ENCODE measurements around the gene PXMP4. TPM values are rescaled to one million over a fixed set of nuclear protein-coding genes. Genes with fewer than 3 reads are reported as not detected.

PXMP4 gene
- total RNA-seq, 2 experiments from 2014 or later, result 8.8 to 10.2 TPM

DNA sequence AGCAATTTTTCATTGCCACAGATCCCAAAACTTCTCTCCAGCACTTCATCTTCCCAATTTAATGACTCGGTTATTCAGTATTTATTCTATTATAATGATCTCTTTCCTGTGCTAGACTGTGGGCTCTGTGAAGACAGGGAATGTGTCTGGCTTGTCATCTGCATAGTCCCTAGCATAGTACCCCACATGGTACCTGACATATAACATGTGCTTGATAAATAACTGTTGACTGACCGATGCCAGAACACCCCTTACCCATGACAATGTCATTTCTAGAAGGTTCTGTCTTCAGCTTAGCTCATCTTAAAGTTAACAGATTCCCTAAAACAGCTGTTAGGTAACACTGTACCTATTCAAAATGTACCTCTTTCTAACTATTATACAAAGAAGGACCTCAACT, 3.6 kb downstream of the PXMP4 start:
- Mint-ChIP-seq H3K4me3 (no peak overlapping the region), H3K9me3 (ENCODE audit: low read depth) (peaks cover 2% of the 10 kb centered on the region), H3K4me1 (peaks cover 18% of the 10 kb centered on the region), H3K27me3 (no peaks in the 10 kb centered on the region), H3K27ac (no peak overlapping the region), H3K36me3 (ENCODE audit: low read depth) (peaks cover 6% of the 10 kb centered on the region)
- ChIA-PET CTCF (no interaction called here), POLR2A (no interaction called here)
- ATAC-seq (no peak), DNase-seq (no peak)
- intact Hi-C loops (cut with DNase I, micrococcal nuclease), result no loop called here

DNA sequence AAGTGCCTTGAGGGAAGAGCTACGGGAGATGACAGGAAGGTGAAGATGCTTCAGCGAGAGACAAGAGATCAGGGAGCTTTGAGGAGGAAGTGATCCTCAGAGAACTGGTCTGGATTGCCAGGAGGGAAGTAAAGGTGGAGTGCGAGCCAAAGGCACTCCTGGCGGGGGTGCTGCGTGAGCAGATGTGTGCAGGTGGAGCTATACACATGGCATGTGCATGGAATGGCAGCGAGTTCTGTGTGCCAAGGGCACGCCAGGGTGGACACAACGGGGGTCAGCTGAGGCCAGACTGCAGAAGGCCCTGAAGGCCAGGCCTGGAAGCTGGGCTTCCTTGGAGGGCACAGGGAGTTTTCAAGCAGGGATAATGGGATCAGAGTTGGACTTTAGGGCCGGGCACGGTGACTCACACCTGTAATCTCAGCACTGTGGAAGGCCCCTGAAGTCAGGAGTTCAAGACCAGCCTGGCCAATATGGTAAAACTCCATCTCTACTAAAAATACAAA, 6.2 kb downstream of the PXMP4 start:
- no peaks in the 10 kb centered on the region for H3K27me3 Mint-ChIP-seq
- H3K9me3 Mint-ChIP-seq (ENCODE audit: low read depth), result no peaks in the 10 kb centered on the region
- ChIA-PET POLR2A (no interaction called here), CTCF (interaction anchor here (0.6 kb wide), 2 partner anchors 95 to 356 kb away, joined by 3 read pairs; no protein-coding TSS in a partner anchor)
- no peak overlapping the region for H3K4me3 Mint-ChIP-seq
- H3K27ac Mint-ChIP-seq, result no peak overlapping the region
- intact Hi-C loops (cut with DNase I, micrococcal nuclease), result no loop called here
- peaks cover 16% of the 10 kb centered on the region for H3K4me1 Mint-ChIP-seq
- DNase-seq (no peak), ATAC-seq (no peak)
- peaks cover 14% of the 10 kb centered on the region for H3K36me3 Mint-ChIP-seq (ENCODE audit: low read depth)

DNA sequence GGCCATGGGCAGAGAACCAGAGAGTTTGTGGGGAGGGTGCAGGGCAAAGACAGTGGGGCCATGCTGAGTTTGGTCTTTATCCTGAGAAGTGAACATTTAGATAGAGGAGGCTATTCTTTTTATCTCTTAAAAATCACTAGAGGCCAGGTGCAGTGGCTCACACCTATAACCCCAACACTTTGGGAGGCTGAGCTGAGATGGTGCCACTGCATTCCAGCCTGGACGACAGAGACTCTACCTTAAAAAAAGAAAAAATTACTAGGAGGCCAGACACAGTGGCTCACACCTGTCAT, 8.7 kb downstream of the PXMP4 start:
- ATAC-seq (no peak), DNase-seq (no peak)
- ChIA-PET POLR2A (no interaction called here), CTCF (no interaction called here)
- Mint-ChIP-seq H3K27ac (no peak overlapping the region), H3K4me1 (peaks cover 12% of the 10 kb centered on the region), H3K36me3 (ENCODE audit: low read depth) (peaks cover 16% of the 10 kb centered on the region), H3K27me3 (no peaks in the 10 kb centered on the region), H3K4me3 (no peak overlapping the region), H3K9me3 (ENCODE audit: low read depth) (no peaks in the 10 kb centered on the region)
- intact Hi-C loops (cut with DNase I, micrococcal nuclease), result no loop called here

DNA sequence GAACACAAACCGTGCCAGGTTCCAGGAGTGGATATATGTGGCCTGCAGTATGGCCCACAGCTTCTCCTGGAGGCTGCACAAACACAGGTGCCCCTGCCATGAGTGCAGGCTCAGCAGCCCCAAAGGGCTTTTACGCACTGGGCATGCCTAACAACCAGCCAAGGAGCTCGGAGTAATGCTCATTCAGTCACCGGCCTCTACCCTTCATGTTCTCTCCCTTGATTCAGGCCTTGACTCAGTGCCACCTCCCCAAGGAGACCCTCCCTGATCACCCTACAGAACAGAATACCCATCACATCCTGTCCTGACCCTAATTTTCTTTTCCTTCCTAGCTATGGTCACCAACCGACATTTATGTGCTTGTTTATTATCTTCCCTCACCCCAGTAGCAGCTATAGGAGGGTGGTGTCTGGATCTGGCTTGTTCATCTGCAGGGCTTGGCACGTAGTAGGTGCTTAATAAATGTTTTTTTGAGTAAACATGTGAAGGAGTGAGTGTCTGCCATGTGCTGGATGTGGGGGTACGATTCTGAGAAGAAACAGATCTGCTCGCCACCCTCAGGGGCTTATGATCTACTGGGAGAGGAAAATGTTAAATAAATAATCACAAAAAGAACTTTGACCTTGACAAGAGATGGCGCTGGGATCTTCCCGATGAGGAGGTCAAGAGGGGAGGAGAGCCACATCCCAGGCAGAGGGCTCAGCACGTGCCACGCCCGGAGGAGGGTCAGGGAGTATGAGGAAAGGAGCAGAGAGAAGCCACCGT, 9.2 kb downstream of the PXMP4 start:
- H3K4me1 Mint-ChIP-seq, result peaks cover 12% of the 10 kb centered on the region
- DNase-seq, result no peak
- no peaks in the 10 kb centered on the region for H3K9me3 Mint-ChIP-seq (ENCODE audit: low read depth)
- POLR2A ChIA-PET, result no interaction called here
- H3K27ac Mint-ChIP-seq, result no peak overlapping the region
- H3K27me3 Mint-ChIP-seq, result no peaks in the 10 kb centered on the region
- H3K36me3 Mint-ChIP-seq (ENCODE audit: low read depth), result peaks cover 16% of the 10 kb centered on the region
- H3K4me3 Mint-ChIP-seq, result no peak overlapping the region
- intact Hi-C loops (cut with DNase I, micrococcal nuclease), result no loop called here
- CTCF ChIA-PET, result interaction anchor here (0.6 to 0.8 kb wide), 2 partner anchors 448 to 1644 kb away, joined by 3 to 4 read pairs; no protein-coding TSS in a partner anchor
- ATAC-seq, result no peak

DNA sequence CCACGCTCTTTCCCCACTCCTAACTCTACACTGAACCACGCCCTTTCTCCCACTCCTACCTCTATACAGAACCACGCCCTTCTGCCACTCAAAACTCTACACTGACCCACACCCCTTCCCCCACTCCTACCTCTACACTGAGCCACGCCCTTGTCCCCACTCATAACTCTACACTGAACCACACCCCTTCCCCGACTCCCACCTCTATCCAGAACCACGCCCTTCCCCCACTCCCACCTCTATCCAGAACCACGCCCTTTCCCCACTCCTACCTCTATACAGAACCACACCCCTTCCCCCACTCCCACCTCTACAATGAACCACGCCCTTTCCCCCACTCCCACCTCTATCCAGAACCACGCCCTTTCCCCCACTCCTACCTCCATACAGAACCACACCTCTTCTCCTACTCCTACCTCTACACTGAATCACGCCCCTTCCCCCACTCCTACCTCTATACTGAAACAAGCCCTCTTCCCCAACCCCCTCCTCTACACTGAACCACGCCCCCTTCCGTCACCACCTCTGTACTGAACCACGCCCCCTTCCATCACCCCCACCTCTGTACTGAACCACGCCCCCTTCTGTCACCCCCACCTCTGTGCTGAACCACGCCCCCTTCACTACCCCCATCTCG, 10.1 kb downstream of the PXMP4 start:
- peak; percentile 50 for ATAC-seq
- Mint-ChIP-seq H3K36me3 (ENCODE audit: low read depth) (peaks cover 16% of the 10 kb centered on the region), H3K4me3 (no peak overlapping the region), H3K27ac (peak overlapping the region; percentile 19), H3K27me3 (no peaks in the 10 kb centered on the region), H3K9me3 (ENCODE audit: low read depth) (no peaks in the 10 kb centered on the region), H3K4me1 (peaks cover 12% of the 10 kb centered on the region)
- no peak for DNase-seq
- CTCF ChIA-PET, result no interaction called here
- intact Hi-C loops (cut with DNase I, micrococcal nuclease), result loop anchor here in 1 of 2 experiments (1.0 kb wide), 1 partner anchor 20 kb away; no protein-coding TSS in a partner anchor
- POLR2A ChIA-PET, result interaction anchor here (1.2 kb wide), 1 partner anchor 10 kb away, joined by 4 read pairs; the partner anchor contains the start of gene PXMP4

DNA sequence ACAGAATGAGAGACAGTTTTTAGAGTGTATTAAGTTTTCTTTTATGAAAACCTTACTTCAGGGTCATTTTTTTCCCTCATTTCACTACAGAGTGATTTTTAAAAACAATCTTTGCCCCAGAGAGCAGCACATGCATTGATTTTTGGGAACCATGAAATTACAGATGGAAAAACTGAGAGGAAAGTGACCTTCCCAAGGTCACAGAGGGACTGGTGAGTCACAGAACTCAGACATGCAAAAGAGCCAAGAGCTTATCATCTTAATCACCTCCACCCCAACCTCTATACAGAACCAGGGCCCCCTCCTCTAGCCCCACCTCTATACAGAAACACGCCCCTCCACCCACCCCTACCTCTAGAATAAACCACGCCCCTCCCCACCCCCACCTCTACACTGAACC, 10.7 kb downstream of the PXMP4 start:
- Mint-ChIP-seq H3K36me3 (ENCODE audit: low read depth) (peaks cover 16% of the 10 kb centered on the region), H3K4me3 (no peak overlapping the region), H3K27me3 (no peaks in the 10 kb centered on the region), H3K9me3 (ENCODE audit: low read depth) (no peaks in the 10 kb centered on the region), H3K4me1 (peaks cover 12% of the 10 kb centered on the region), H3K27ac (peak overlapping the region; percentile 74)
- DNase-seq (peak; percentile 43), ATAC-seq (peak; percentile 84)
- intact Hi-C loops (cut with DNase I, micrococcal nuclease), result loop anchor here in 1 of 2 experiments (1.0 kb wide), 1 partner anchor 19 kb away; no protein-coding TSS in a partner anchor
- ChIA-PET POLR2A (interaction anchor here (0.6 to 1.2 kb wide), 2 partner anchors 11 to 13 kb away, joined by 3 to 4 read pairs; partner anchors contain the start of gene PXMP4), CTCF (interaction anchor here (0.6 kb wide), 1 partner anchor 22 kb away, joined by 3 read pairs; no protein-coding TSS in a partner anchor)

DNA sequence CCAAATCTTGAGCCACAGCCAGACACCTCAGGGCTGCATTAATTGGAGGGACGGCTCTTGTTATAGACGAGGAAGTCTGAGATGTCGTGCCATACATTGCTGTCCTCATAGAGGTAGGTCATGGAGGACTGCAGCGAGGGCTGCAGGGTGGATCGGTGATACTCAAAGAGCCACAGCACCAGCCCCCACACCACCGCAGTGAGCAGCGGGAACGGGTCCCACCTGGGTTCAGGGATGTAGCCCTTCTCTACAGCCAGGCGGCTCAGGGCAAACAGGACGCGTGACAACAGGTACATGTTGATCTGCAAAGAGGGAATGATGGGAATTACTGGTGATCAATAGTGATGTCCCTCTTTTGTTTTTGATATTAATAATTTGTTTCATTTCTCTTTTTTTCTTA, 12.4 kb downstream of the PXMP4 start:
- Mint-ChIP-seq H3K9me3 (ENCODE audit: low read depth) (no peaks in the 10 kb centered on the region), H3K27me3 (no peaks in the 10 kb centered on the region), H3K4me3 (no peak overlapping the region), H3K36me3 (ENCODE audit: low read depth) (peaks cover 12% of the 10 kb centered on the region), H3K27ac (no peak overlapping the region), H3K4me1 (peaks cover 12% of the 10 kb centered on the region)
- ChIA-PET POLR2A (no interaction called here), CTCF (no interaction called here)
- ATAC-seq (no peak), DNase-seq (no peak)
- intact Hi-C loops (cut with DNase I, micrococcal nuclease), result no loop called here

DNA sequence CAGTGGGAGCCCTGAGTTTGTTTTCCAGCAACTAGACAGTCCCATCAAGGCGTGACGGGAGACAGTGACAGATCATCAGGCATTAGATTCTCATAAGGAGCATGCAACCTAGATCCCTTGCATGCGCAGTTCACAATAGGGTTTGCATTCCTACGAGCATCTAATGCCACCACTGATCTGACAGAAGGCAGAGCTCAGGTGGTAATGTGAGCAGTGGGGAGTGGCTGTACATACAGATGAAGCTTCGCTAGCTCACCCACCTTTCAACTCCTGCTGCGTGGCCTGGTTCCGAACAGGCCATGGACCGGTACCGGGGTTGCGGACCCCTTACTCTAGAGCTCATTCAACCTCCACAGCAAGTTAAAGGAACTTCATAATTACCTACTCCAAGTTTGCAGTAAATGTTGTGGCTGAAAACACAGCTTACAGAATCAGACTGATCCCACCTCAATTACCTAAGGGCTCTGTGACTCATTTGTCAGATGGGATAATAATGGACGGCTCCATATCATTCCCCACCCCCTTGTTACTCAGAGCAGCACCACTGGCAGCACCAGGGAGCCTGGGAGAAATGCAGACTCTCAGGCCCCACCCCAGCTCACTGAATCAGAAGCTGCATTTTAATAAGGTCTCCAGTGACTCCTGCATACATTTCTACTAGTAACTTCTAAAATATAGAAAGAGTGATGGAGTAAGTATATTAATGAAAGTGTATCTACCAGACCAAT, 15.7 kb downstream of the PXMP4 start:
- Mint-ChIP-seq H3K36me3 (ENCODE audit: low read depth) (peaks cover 3% of the 10 kb centered on the region), H3K27ac (no peak overlapping the region), H3K4me1 (peaks cover 4% of the 10 kb centered on the region), H3K27me3 (no peaks in the 10 kb centered on the region), H3K9me3 (ENCODE audit: low read depth) (no peaks in the 10 kb centered on the region), H3K4me3 (no peak overlapping the region)
- intact Hi-C loops (cut with DNase I, micrococcal nuclease), result no loop called here
- ChIA-PET POLR2A (interaction anchor here (0.6 to 0.7 kb wide), 3 partner anchors 15 to 85 kb away, joined by 3 to 4 read pairs (median 3); no protein-coding TSS in a partner anchor), CTCF (interaction anchor here (0.6 kb wide), 1 partner anchor 16 kb away, joined by 3 read pairs; no protein-coding TSS in a partner anchor)
- ATAC-seq, result no peak
- no peak for DNase-seq

DNA sequence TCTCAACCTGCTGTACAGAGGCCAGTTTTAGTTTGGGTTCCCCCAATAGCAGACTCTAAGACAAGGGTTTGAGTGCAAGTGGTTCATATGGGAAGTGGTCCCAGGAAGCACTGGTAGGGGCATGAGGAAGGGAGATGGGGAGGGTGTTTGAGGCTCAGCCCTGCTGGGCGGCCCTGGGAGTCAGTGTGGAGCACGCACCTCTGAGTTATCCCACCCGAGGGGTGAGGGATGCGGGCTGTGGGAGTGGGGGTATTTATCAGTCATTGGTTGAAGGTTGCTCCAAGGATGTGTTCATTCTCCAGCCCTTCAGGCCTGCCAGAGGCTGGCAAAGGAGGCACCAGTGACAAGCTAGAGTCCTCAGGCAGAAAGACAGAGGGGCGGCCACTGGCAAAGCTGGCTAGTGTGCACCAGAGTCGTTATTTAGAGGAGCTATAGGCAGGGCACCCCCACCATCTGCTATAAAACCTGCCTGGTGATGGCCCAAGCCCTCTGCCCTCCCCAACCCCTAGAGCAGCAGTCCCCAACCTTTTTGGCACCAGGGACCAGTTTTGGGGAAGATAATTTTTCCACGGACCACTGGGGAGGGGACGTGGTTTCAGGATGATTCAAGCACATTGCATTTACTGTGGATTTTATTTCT, 16.5 kb downstream of the PXMP4 start:
- ChIA-PET POLR2A (interaction anchor here (0.6 kb wide), 1 partner anchor 85 kb away, joined by 3 read pairs; no protein-coding TSS in a partner anchor), CTCF (no interaction called here)
- Mint-ChIP-seq H3K9me3 (ENCODE audit: low read depth) (no peaks in the 10 kb centered on the region), H3K27ac (no peak overlapping the region), H3K36me3 (ENCODE audit: low read depth) (peaks cover 3% of the 10 kb centered on the region), H3K4me3 (no peak overlapping the region), H3K27me3 (no peaks in the 10 kb centered on the region), H3K4me1 (no peaks in the 10 kb centered on the region)
- DNase-seq (no peak), ATAC-seq (no peak)
- intact Hi-C loops (cut with DNase I, micrococcal nuclease), result no loop called here

DNA sequence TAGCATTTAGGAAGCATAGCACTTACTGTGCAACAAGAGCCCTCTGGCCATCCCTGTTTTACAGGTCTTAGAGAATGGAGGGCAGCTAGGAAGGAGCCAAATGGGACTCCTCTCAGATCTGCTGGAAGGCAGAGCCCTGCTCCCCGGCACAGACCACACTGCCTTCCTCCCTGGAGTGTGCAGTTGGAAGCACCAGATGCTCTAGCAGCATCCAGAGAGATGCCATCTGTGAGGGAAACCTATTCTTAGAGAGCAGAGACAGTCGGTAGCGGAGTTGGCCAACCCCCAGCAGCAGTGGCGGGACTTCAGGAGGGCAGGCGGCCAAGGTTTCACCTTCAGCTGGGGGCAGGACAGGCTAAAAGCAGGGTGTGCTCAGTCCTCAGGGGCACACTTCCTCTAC, 17.2 kb downstream of the PXMP4 start:
- DNase-seq (no peak), ATAC-seq (no peak)
- Mint-ChIP-seq H3K27me3 (no peaks in the 10 kb centered on the region), H3K4me3 (no peak overlapping the region), H3K9me3 (ENCODE audit: low read depth) (peaks cover 2% of the 10 kb centered on the region), H3K4me1 (no peaks in the 10 kb centered on the region), H3K27ac (no peak overlapping the region), H3K36me3 (ENCODE audit: low read depth) (peaks cover 3% of the 10 kb centered on the region)
- ChIA-PET POLR2A (no interaction called here), CTCF (no interaction called here)
- intact Hi-C loops (cut with DNase I, micrococcal nuclease), result no loop called here
